Erythroblast (primary cell): ENCODE measurements around the gene OTULIN.

Experiments
- DNase-seq, 2 experiments: peaks; one replicate each; lab custom pipeline; 2025; lab: John Stamatoyannopoulos, UW
- GATA1 ChIP-seq: IDR thresholded peaks from 2 replicates; pipeline ENCODE4 v1.6.1; 2011; ENCODE audit warnings: low read depth, mild to moderate bottlenecking, control low read depth, low read length, moderate library complexity
- POLR2A ChIP-seq: IDR thresholded peaks from 2 replicates; pipeline ENCODE4 v1.6.1; 2011; ENCODE audit warnings: mild to moderate bottlenecking, low read length

OTULIN gene

GRCh38 chr5:14712131-14712530, 47.6 kb downstream of the OTULIN start:
- no peak for TF ChIP-seq POLR2A
- no peak for TF ChIP-seq GATA1
- no peak for DNase-seq

- no peak for DNase-seq
- TF ChIP-seq POLR2A (no peak), GATA1 (no peak)
Measured at GRCh38 chr5:14712666-14713065, 48.1 kb downstream of the OTULIN start.

GRCh38 chr5:14713476-14714390, 49.2 kb downstream of the OTULIN start:
- no peak for TF ChIP-seq GATA1
- TF ChIP-seq POLR2A = no peak
- DNase-seq = no peak

- DNase-seq = no peak
- TF ChIP-seq GATA1 (no peak), POLR2A (no peak)
Measured at GRCh38 chr5:14714706-14715105, 50.2 kb downstream of the OTULIN start.

GRCh38 chr5:14715481-14715880, 51.0 kb downstream of the OTULIN start:
- TF ChIP-seq GATA1 (no peak), POLR2A (no peak)
- no peak for DNase-seq

GRCh38 chr5:14716755-14717752, 52.5 kb downstream of the OTULIN start:
- TF ChIP-seq GATA1 = no peak
- no peak for TF ChIP-seq POLR2A
- no peak for DNase-seq

GRCh38 chr5:14718778-14719177, 54.3 kb downstream of the OTULIN start:
- no peak for DNase-seq
- TF ChIP-seq POLR2A (no peak), GATA1 (no peak)

- TF ChIP-seq POLR2A = no peak
- TF ChIP-seq GATA1 = no peak
- no peak for DNase-seq
Measured at GRCh38 chr5:14720236-14720923, 55.9 kb downstream of the OTULIN start.

- no peak for DNase-seq
Measured at GRCh38 chr5:14721990-14722656, 57.6 kb downstream of the OTULIN start.

GRCh38 chr5:14722923-14723322, 58.4 kb downstream of the OTULIN start:
- TF ChIP-seq POLR2A (no peak), GATA1 (no peak)
- DNase-seq = no peak

More at GRCh38 chr5:14721990-14722656, 57.6 kb downstream of the OTULIN start:
- no peak for TF ChIP-seq POLR2A
- no peak for TF ChIP-seq GATA1

GRCh38 chr5:14723701-14724132, 59.2 kb downstream of the OTULIN start:
- DNase-seq = no peak
- TF ChIP-seq GATA1 (no peak), POLR2A (no peak)

- DNase-seq = no peak
- TF ChIP-seq POLR2A (no peak), GATA1 (no peak)
Measured at GRCh38 chr5:14724633-14725032, 60.1 kb downstream of the OTULIN start.
